SK-N-MC (cell line): Measurements from ENCODE around the gene RNPS1.

Source experiments
- DNase-seq: peaks from one replicate; pipeline ENCODE4 v3.0.0-alpha.2; 2011; ENCODE audit warnings: low read depth, low spot score
- H3K27ac ChIP-seq: fragments of 200-600 bp; sonication (generic); 2 replicates; pipeline ENCODE4 v1.5.1; 2016; ENCODE audit warnings: mixed run types
- H3K36me3 ChIP-seq: fragments of 200-600 bp; sonication (generic); 2 replicates; pipeline ENCODE4 v1.6.1; 2017; ENCODE audit warnings: antibody characterized with exemption, low read length, mixed read lengths; ENCODE audit not compliant: insufficient read depth
- H3K4me3 ChIP-seq: fragments of 200-600 bp; sonication (generic); 2 replicates; pipeline ENCODE4 v1.5.1; 2016
- H3K9ac ChIP-seq: fragments of 200-600 bp; sonication (generic); 2 replicates; pipeline ENCODE4 v1.8.0; 2017; ENCODE audit warnings: mixed run types, mixed read lengths; ENCODE audit not compliant: insufficient read length
- H3K9me3 ChIP-seq: fragments of 200-600 bp; sonication (generic); 2 replicates; pipeline ENCODE4 v1.6.1; 2017; ENCODE audit warnings: low read depth, mild to moderate bottlenecking, antibody characterized with exemption, low read length, moderate library complexity, mixed read lengths
- EZH2 ChIP-seq: fragments of 200-600 bp; sonication (generic); IDR thresholded peaks from one replicate; pipeline ENCODE4 v1.6.1; 2017; ENCODE audit warnings: antibody characterized with exemption
- FOXP2 ChIP-seq: optimal IDR thresholded peaks from 2 replicates; pipeline ENCODE3; 2011; ENCODE audit warnings: mild to moderate bottlenecking, moderate library complexity; ENCODE audit not compliant: insufficient read depth; ENCODE audit errors: extremely low read length, control extremely low read depth
- POLR2AphosphoS5 ChIP-seq: IDR thresholded peaks from 2 replicates; pipeline ENCODE4 v1.6.1; 2012; ENCODE audit warnings: mild to moderate bottlenecking, low read depth, low read length, borderline replicate concordance

Gene RNPS1

DNA sequence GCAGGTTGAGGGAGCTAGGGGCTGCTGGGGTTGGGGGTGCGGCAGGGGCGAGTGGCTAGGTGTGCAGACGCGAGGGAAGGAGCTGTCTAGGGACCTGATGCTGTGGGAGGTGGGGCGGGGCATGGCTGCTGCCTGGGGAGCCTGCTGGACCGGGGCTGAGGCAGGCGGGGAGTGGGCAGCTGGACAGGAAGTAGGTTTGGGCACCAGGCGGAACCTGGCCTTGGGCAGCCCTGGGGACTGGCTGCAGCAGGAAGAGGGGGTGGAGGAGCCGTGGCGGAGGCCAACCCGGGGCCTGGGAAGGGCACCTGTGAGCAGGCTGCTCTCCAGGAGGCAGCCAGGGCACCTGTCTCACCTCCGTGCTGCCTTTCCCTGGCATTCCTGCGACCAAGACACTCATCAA, 37.5 kb downstream of the RNPS1 start:
- no peak overlapping the region for H3K4me3 ChIP-seq
- TF ChIP-seq POLR2AphosphoS5 (no peak), FOXP2 (no peak), EZH2 (no peak)
- no peak overlapping the region for H3K27ac ChIP-seq
- no peaks in the 10 kb centered on the region for H3K9me3 ChIP-seq
- no peak overlapping the region for H3K9ac ChIP-seq
- H3K36me3 ChIP-seq = peaks cover 13% of the 10 kb centered on the region; the same call in 1 of the 2 replicates
- DNase-seq = no peak

DNA sequence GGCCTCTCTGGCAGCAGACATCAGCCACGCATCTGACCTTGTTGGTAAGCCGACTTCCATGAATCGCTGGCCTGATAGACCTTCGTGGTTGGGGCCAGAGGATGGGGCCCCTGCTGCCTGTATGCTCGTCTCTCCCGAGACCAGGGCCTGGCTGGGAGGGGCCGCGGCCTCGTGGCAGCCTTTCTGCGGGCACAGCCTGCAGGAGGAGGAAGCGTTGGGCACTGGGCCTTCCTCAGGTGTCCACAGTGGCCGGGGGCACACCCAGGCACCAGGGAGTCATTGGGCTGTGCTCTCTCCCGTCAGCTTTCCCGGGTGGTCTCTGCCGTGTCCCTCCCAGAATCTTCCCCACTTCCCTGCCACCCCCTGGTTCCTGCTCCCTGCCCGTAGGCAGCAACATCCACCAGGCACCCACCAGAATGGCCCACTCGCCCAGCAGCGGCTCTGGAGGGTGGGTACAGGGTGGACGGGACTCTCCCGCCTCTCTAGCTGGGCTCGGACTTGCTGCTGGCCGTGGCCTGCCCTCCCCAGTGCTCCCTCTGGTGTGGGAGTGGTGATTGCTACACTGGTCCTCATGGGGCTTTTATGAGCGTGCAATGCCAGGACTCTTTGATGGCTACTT, 38.2 kb downstream of the RNPS1 start:
- Histone ChIP-seq H3K4me3 (no peak overlapping the region), H3K27ac (no peak overlapping the region), H3K9me3 (no peaks in the 10 kb centered on the region), H3K36me3 (peaks cover 13% of the 10 kb centered on the region; the same call in 1 of the 2 replicates), H3K9ac (no peak overlapping the region)
- no peak for DNase-seq
- TF ChIP-seq EZH2 (no peak), FOXP2 (no peak), POLR2AphosphoS5 (no peak)

DNA sequence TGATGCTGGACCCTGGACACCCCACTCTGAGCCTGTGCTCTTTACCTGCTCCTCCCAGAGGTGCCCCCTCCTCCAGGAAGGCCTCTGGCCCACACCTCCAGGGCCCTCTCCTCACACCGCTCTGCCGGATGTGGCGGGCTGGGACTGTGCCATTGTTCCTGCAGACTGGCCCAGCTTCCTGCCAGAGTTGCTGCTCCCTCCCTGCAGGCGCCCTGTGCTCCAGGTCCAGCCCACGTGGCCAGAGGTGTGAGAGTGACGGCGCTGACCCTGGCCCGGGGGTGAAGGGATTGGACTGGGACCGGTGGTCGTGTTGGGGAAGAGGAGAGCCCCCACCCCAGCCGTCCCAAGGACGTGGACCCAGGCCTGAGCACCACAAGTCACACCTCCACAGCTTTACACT, 38.8 kb downstream of the RNPS1 start:
- Histone ChIP-seq H3K9me3 (no peaks in the 10 kb centered on the region), H3K9ac (no peak overlapping the region), H3K4me3 (no peak overlapping the region), H3K27ac (no peak overlapping the region), H3K36me3 (peaks cover 13% of the 10 kb centered on the region; the same call in 1 of the 2 replicates)
- DNase-seq = no peak
- TF ChIP-seq FOXP2 = no peak
- TF ChIP-seq EZH2 = no peak
- no peak for TF ChIP-seq POLR2AphosphoS5

DNA sequence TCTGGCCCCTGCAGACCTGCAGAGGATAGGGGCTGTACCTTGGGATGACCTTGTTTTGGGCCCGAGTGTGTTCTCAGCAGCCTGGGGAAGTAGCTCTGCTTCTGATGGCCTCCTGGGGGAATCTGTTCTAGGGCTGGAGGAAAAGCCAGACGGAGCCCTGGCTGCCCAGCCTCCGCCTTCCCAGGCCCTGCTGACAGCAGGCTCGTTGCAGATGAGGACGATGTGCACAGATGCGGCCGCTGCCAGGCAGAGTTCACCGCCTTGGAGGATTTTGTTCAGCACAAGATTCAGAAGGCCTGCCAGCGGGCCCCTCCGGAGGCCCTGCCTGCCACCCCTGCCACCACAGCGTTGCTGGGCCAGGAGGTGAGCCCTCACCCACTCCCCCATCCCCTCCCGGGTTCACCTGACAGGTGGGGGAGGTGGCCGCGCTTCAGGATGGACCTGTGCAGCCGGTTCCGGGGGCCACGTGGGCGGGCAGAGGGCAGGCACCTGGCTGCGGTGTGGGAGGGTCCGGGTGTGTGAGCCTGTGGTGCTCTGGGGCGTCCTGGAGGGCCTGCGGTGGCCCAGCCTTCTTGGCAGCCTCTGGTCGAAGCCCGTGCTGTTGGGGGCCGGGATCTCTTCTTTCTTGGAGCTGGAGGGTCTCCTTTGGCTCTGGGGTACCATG, 39.6 kb downstream of the RNPS1 start:
- no peak overlapping the region for H3K9ac ChIP-seq
- H3K36me3 ChIP-seq = peaks cover 13% of the 10 kb centered on the region; the same call in 1 of the 2 replicates
- H3K27ac ChIP-seq = no peak overlapping the region
- DNase-seq = no peak
- H3K4me3 ChIP-seq = no peak overlapping the region
- TF ChIP-seq POLR2AphosphoS5 = no peak
- no peaks in the 10 kb centered on the region for H3K9me3 ChIP-seq

DNA sequence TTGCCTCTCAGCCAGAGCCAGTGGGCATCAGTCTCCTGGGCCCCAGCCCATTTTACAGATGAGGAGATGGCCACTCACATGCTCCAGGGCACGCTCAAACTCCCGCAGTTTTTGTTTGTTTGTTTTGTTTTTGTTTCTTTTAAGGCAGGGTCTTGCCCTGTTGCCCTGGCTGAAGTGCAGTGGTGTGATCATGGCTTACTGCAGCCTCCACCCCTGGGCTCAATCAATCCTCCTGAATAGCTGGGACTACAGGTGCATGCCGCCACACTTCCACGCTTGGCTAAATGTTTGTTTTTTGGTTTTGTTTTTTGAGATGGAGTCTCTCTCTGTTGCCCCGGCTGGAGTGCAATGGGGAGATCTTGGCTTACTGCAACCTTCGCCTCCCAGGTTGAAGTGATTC, 41.0 kb downstream of the RNPS1 start:
- TF ChIP-seq POLR2AphosphoS5 (no peak), EZH2 (no peak), FOXP2 (no peak)
- H3K36me3 ChIP-seq = peaks cover 13% of the 10 kb centered on the region; the same call in 1 of the 2 replicates
- no peak for DNase-seq
- H3K4me3 ChIP-seq = no peak overlapping the region
- no peak overlapping the region for H3K27ac ChIP-seq
- H3K9ac ChIP-seq = no peak overlapping the region
- H3K9me3 ChIP-seq = no peaks in the 10 kb centered on the region

DNA sequence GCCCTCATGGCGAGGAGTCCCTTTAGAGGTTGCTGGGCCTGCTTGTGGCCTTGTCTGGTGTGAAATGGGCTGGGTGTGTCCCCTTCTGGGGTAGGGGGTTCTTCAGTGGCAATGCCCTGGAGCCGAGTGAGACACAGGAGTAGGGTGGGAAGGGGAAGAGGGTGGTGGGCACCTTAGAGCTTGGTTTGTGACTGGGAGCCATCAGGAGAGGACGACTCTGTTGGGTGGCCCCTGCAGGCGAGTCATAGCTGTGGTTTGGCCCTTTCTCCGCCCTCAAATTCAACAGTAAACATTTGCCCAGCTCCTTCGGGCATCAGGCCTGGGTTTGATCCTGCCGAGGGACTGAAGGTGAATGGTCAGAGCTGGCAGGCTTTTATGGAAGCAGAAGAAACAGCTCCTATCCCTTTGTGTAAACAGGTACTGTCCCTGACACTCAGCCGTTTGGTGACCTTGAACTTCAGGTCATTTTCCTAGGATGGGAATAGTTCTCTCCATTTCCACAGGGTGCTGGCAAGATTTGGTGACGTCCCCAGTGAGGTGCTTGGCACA, 41.6 kb downstream of the RNPS1 start:
- TF ChIP-seq FOXP2 = no peak
- TF ChIP-seq POLR2AphosphoS5 = no peak
- TF ChIP-seq EZH2 = no peak
- no peak overlapping the region for H3K9ac ChIP-seq
- peaks cover 12% of the 10 kb centered on the region; the same call in 1 of the 2 replicates for H3K36me3 ChIP-seq
- DNase-seq = no peak
- H3K27ac ChIP-seq = no peak overlapping the region
- no peaks in the 10 kb centered on the region for H3K9me3 ChIP-seq
- H3K4me3 ChIP-seq = no peak overlapping the region

DNA sequence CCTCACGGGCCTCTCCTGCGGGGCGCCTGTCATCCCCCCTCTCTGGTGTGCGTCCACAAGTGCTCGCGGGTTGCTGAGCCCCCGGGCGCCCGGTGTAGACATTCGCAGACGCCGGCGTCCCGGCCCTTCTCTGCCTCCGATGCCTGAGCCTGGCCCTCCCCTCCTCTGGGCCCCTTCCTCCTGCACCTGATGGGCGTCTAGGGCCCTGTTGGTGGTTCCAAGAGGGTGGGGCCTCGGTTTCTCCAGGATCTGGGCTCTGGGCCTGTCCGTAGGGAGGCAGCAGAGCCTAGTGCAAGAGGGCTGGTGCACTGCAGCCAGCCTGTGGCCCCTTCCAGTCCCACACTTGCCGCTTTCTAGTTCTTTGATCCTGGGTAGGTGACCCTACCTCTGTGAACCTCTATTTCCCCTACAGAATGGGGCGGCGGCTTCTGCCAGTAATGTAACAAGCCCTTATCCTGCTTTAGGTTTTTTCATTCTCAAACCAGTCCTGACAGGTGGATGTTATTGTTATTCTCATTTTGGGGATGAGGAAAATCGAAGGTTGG, 43.9 kb downstream of the RNPS1 start:
- H3K27ac ChIP-seq = peak overlapping the region; percentile 67

DNA sequence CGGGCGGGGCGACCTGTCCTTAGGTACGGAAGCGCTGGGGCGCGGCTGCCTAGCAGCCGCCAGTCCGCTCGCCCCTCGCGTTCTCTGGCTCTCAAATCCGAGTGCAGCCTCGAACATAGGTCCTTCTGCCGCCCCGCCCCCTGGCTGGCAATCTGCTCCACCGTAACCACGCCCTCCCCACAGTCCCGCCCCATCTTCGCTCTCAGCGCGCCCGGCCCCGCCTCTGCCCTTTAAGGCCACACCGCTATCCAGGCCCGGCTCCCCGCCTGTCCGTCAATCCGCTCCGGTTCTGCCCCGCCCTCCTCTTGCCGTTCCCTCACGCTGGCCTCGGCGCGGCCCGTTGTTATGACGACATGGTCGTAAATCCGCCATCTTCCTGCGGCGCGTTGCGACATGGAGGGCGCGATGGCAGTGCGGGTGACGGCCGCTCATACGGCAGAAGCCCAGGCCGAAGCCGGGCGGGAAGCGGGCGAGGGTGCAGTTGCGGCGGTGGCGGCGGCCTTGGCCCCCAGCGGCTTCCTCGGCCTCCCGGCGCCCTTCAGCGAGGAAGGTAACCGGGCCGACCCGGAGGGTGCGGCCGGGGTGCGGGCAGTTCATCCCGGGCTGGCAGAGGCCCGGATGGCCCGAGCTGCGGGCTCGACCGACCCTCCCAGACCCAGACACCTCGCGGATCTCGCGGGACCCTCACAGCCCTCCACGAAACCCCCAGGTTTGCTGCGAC, 44.5 kb downstream of the RNPS1 start, which contains the start of gene E4F1:
E4F1 (plus strand) TSS at position 371 of the 721 bp plus-strand sequence; CDS start at position 394, 23 bp downstream.
- peak within 1 kb of the TSS; percentile 88 for H3K4me3 ChIP-seq
- H3K9ac ChIP-seq = peak within 1 kb of the TSS; percentile 97
- no peaks in the 10 kb centered on the region for H3K9me3 ChIP-seq
- no peaks in the 10 kb centered on the region; the same call in 1 of the 2 replicates for H3K36me3 ChIP-seq
- H3K27ac ChIP-seq = peak within 1 kb of the TSS; percentile 67
- DNase-seq = peak; percentile 89
- TF ChIP-seq FOXP2 (peak; percentile 64), POLR2AphosphoS5 (peak; percentile 95), EZH2 (no peak)

More for the DNA sequence above, 43.9 kb downstream of the RNPS1 start:
- no peaks in the 10 kb centered on the region for H3K9me3 ChIP-seq
- H3K4me3 ChIP-seq = peak overlapping the region; percentile 88
- peak overlapping the region; percentile 97 for H3K9ac ChIP-seq
- no peak for DNase-seq
- TF ChIP-seq EZH2 (no peak), FOXP2 (no peak), POLR2AphosphoS5 (no peak)
- peaks cover 5% of the 10 kb centered on the region; the same call in 1 of the 2 replicates for H3K36me3 ChIP-seq
